SK-N-MC (cell line): ENCODE data around the gene GRB2.

Source experiments
- DNase-seq: peaks from one replicate; pipeline ENCODE4 v3.0.0-alpha.2; 2011; ENCODE audit warnings: low read depth, low spot score
- H3K27ac ChIP-seq: fragments of 200-600 bp; sonication (generic); 2 replicates; pipeline ENCODE4 v1.5.1; 2016; ENCODE audit warnings: mixed run types
- H3K36me3 ChIP-seq: fragments of 200-600 bp; sonication (generic); 2 replicates; pipeline ENCODE4 v1.6.1; 2017; ENCODE audit warnings: antibody characterized with exemption, low read length, mixed read lengths; ENCODE audit not compliant: insufficient read depth
- H3K4me3 ChIP-seq: fragments of 200-600 bp; sonication (generic); 2 replicates; pipeline ENCODE4 v1.5.1; 2016
- H3K9ac ChIP-seq: fragments of 200-600 bp; sonication (generic); 2 replicates; pipeline ENCODE4 v1.8.0; 2017; ENCODE audit warnings: mixed run types, mixed read lengths; ENCODE audit not compliant: insufficient read length
- H3K9me3 ChIP-seq: fragments of 200-600 bp; sonication (generic); 2 replicates; pipeline ENCODE4 v1.6.1; 2017; ENCODE audit warnings: low read depth, mild to moderate bottlenecking, antibody characterized with exemption, low read length, moderate library complexity, mixed read lengths
- EZH2 ChIP-seq: fragments of 200-600 bp; sonication (generic); IDR thresholded peaks from one replicate; pipeline ENCODE4 v1.6.1; 2017; ENCODE audit warnings: antibody characterized with exemption
- FOXP2 ChIP-seq: optimal IDR thresholded peaks from 2 replicates; pipeline ENCODE3; 2011; ENCODE audit warnings: mild to moderate bottlenecking, moderate library complexity; ENCODE audit not compliant: insufficient read depth; ENCODE audit errors: extremely low read length, control extremely low read depth
- POLR2AphosphoS5 ChIP-seq: IDR thresholded peaks from 2 replicates; pipeline ENCODE4 v1.6.1; 2012; ENCODE audit warnings: mild to moderate bottlenecking, low read depth, low read length, borderline replicate concordance

GRB2 gene

DNA sequence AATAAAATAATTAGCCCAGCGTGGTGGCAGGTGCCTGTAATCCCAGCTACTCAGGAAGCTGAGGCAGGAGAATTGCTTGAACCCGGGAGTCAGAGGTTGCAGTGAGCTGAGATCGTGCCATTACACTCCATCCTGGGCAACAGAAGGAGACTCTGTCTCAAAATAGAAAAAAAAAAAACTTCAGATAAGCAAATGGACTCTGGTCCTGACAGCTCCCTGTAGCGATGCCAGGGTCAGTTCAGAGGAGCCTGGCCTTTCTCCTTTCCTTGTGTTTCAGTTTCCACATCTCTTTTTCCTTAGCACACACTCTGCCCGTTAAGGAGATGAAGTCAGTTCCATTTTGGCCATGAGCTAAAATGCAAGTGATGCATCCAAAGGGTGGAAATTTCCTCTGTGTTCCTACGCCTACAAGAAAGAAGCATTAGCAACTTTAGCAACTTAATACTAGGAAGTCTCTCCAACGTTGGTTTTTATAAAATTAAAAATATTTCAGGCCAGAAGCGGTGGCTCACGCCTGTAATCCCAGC lies 11.6 kb upstream of the GRB2 start:
- Histone ChIP-seq H3K27ac (no peak overlapping the region), H3K36me3 (no peaks in the 10 kb centered on the region), H3K9ac (no peak overlapping the region), H3K9me3 (no peaks in the 10 kb centered on the region), H3K4me3 (no peak overlapping the region)
- no peak for DNase-seq
- TF ChIP-seq FOXP2 (no peak), POLR2AphosphoS5 (no peak), EZH2 (no peak)

DNA sequence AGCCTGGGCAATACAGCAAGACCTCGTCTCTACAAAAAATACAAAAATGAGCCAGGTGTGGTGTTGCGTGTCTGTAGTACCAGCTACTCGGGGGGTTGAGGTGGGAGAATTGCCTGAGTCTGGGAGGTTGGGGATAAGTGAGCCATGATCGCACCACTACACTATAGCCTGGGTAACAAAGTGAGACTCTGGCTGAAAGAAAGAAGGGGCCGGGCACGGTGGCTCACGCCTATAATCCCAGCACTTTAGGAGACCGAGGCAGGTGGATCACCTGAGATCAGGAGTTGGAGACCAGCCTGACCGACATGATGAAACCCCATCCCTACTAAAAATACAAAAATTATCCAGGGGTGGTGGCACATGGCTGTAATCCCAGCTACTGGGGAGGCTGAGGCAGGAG lies 10.5 kb upstream of the GRB2 start:
- no peak overlapping the region for H3K27ac ChIP-seq
- no peak overlapping the region for H3K9ac ChIP-seq
- DNase-seq = no peak
- H3K4me3 ChIP-seq = no peak overlapping the region
- TF ChIP-seq EZH2 (no peak), FOXP2 (no peak), POLR2AphosphoS5 (no peak)
- no peaks in the 10 kb centered on the region for H3K36me3 ChIP-seq
- H3K9me3 ChIP-seq = no peaks in the 10 kb centered on the region

DNA sequence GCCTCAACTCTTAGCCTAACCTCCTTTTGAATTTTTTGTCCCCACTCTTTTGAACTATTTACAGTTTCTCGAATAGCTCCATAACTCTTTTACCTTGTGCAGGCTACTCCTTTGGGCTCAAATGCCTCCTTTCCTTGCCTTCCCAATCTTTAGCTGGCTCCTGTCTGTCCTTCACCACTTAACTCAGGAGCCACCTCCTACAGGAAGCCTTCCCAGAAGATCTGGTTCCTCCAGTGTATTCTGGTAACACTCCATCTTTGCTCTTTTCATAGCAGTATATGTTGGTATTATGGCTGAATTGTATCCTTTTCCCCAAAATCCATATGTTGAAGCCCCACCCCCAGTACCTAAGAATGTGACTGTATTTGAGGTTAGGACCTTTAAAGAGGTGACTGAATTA lies 9.0 kb upstream of the GRB2 start:
- H3K4me3 ChIP-seq = no peak overlapping the region
- no peaks in the 10 kb centered on the region for H3K9me3 ChIP-seq
- DNase-seq = no peak
- no peaks in the 10 kb centered on the region for H3K36me3 ChIP-seq
- H3K9ac ChIP-seq = no peak overlapping the region
- no peak for TF ChIP-seq POLR2AphosphoS5
- no peak for TF ChIP-seq EZH2
- TF ChIP-seq FOXP2 = no peak
- no peak overlapping the region for H3K27ac ChIP-seq

DNA sequence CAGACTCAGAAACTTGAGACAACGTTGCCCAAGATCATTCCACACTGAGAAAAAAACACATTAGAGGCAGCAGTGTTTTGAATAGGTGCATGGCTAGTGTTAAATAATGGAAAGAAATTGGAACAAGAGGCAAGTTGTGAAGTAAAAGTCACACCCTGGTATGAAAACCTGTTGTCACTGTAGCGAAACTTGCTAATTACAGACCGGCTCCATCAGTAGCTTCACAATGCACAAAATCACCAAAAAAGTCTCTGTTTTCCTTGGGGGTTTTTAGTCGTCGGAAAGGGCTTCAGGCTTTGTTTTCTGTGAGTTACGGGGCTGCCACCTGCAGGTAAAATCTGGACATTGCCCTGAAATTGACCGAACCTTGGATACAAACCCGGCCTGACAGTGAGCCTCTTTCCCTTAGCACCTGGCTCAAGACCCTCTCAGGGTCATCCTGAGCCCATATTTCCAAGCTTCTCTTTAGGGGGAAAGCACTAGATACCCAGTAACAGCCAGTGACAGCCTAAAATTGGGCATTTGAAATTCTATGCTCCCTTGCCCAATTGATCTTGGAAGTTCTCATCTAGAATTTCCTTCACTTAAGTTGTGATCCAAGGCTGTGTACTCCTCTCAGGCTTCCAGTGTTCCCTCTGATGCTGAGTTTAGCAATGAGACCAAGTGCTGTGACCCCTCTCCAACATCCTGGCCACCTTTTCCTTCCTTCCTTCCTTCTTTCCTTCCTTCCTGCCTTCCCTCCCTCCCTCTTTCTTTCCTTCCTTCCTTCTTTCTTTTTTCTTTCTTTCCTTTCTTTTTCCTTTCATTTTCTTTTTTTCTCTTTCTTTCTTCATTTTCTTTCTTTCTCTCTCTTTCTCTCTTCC lies 7.2 kb upstream of the GRB2 start:
- no peak overlapping the region for H3K9ac ChIP-seq
- no peaks in the 10 kb centered on the region for H3K36me3 ChIP-seq
- no peak for DNase-seq
- no peak overlapping the region for H3K27ac ChIP-seq
- H3K4me3 ChIP-seq = peak overlapping the region; percentile 15; the same call in 1 of the 2 replicates
- TF ChIP-seq POLR2AphosphoS5 = no peak
- no peak for TF ChIP-seq FOXP2
- no peak for TF ChIP-seq EZH2
- no peaks in the 10 kb centered on the region for H3K9me3 ChIP-seq

- Histone ChIP-seq H3K9me3 (no peaks in the 10 kb centered on the region), H3K9ac (no peak overlapping the region), H3K36me3 (no peaks in the 10 kb centered on the region), H3K27ac (no peak overlapping the region), H3K4me3 (no peak overlapping the region)
- DNase-seq = no peak
- TF ChIP-seq EZH2 (no peak), FOXP2 (no peak), POLR2AphosphoS5 (no peak)
Measured at GRCh38 chr17:75411328-75412067, 6.0 kb upstream of the GRB2 start.

- TF ChIP-seq POLR2AphosphoS5 (no peak), FOXP2 (no peak), EZH2 (no peak)
- H3K9me3 ChIP-seq = no peaks in the 10 kb centered on the region
- H3K27ac ChIP-seq = no peak overlapping the region
- no peak overlapping the region for H3K4me3 ChIP-seq
- no peak overlapping the region for H3K9ac ChIP-seq
- H3K36me3 ChIP-seq = no peaks in the 10 kb centered on the region
- DNase-seq = no peak
Measured at GRCh38 chr17:75410141-75410540, 4.7 kb upstream of the GRB2 start.

GRCh38 chr17:75407655-75408352 lies 2.3 kb upstream of the GRB2 start:
- TF ChIP-seq POLR2AphosphoS5 (no peak), FOXP2 (no peak), EZH2 (no peak)
- H3K27ac ChIP-seq = no peak overlapping the region

GRCh38 chr17:75406222-75406615 lies 741 bp upstream of the GRB2 start:
- peak overlapping the region; percentile 5; the same call in 1 of the 2 replicates for H3K27ac ChIP-seq

More at GRCh38 chr17:75407655-75408352, 2.3 kb upstream of the GRB2 start:
- DNase-seq = no peak
- Histone ChIP-seq H3K9ac (no peak overlapping the region), H3K9me3 (no peaks in the 10 kb centered on the region), H3K4me3 (no peak overlapping the region), H3K36me3 (no peaks in the 10 kb centered on the region)

More at GRCh38 chr17:75406222-75406615, 741 bp upstream of the GRB2 start:
- no peak for TF ChIP-seq EZH2
- no peak for TF ChIP-seq POLR2AphosphoS5
- TF ChIP-seq FOXP2 = no peak
- Histone ChIP-seq H3K4me3 (peak overlapping the region; percentile 89), H3K36me3 (no peaks in the 10 kb centered on the region), H3K9ac (peak overlapping the region; percentile 74), H3K9me3 (no peaks in the 10 kb centered on the region)
- no peak for DNase-seq
